Panc1 (cell line): ENCODE measurements around the gene CST1. TPM values are rescaled to one million over a fixed set of nuclear protein-coding genes. Genes with fewer than 3 reads are reported as not detected.

Experiments used
- ATAC-seq: fragments of 200-7000 bp; cut with Tn5 transposase; 2 replicates; pipeline ENCODE4 v1.9.1; 2020; ENCODE audit warnings: mild to moderate bottlenecking, moderate library complexity
- BruUV-seq: library from RNA; stranded (reverse); fragments of 400-500 nt; replicated peaks from 2 replicates; lab custom pipeline; 2021; lab: Mats Ljungman, UMichigan
- CTCF ChIA-PET: fragments of 300-600 bp; sonication (Branson Sonifier 250); formaldehyde crosslinking; loops from one replicate; lab custom pipeline; 2022; ENCODE audit warnings: antibody characterized with exemption; lab: Charles Lee
- POLR2A ChIA-PET: fragments of 300-600 bp; sonication (Branson Sonifier 250); formaldehyde crosslinking; loops from one replicate; lab custom pipeline; 2022; ENCODE audit warnings: antibody characterized with exemption; lab: Charles Lee
- DNase-seq: peaks from one replicate; pipeline ENCODE4 v3.0.0-alpha.2; 2010; ENCODE audit warnings: low read depth, low spot score
- H3K27ac ChIP-seq: 2 replicates; pipeline ENCODE4 v1.5.1; 2011; ENCODE audit warnings: mild to moderate bottlenecking, low read length, inconsistent platforms
- H3K27me3 ChIP-seq: fragments of 200-500 bp; sonication (Bioruptor generic); 2 replicates; pipeline ENCODE4 v1.6.0; 2014; ENCODE audit warnings: low read length, inconsistent platforms; ENCODE audit not compliant: control insufficient read depth, insufficient read depth
- H3K36me3 ChIP-seq: fragments of 200-500 bp; sonication (Bioruptor generic); 2 replicates; pipeline ENCODE4 v1.5.1; 2014; ENCODE audit warnings: inconsistent platforms, mild to moderate bottlenecking, low read length, moderate library complexity; ENCODE audit not compliant: control insufficient read depth, insufficient read depth
- H3K4me1 ChIP-seq: 2 replicates; pipeline ENCODE4 v1.5.1; 2011; ENCODE audit warnings: inconsistent platforms, mild to moderate bottlenecking, low read length, moderate library complexity; ENCODE audit not compliant: control insufficient read depth, insufficient read depth
- H3K4me3 ChIP-seq, 2 experiments: 2 replicates each; pipeline ENCODE4 v1.5.1; 2011 to 2012; ENCODE audit warnings: low read depth in 2 of 2, low read length in 2 of 2, mild to moderate bottlenecking in 2 of 2, inconsistent platforms in 1 of 2, moderate library complexity in 1 of 2
- H3K9me3 ChIP-seq: fragments of 200-500 bp; sonication (Bioruptor generic); 2 replicates; pipeline ENCODE4 v1.5.1; 2014; ENCODE audit warnings: low read depth, mild to moderate bottlenecking, inconsistent platforms, low read length, moderate library complexity; ENCODE audit not compliant: control insufficient read depth, insufficient read depth
- POLR2AphosphoS5 ChIP-seq: IDR thresholded peaks from 2 replicates; pipeline ENCODE4 v1.6.1; 2012; ENCODE audit warnings: mild to moderate bottlenecking, low read depth, low read length, moderate library complexity
- SIN3A ChIP-seq: IDR thresholded peaks from 2 replicates; pipeline ENCODE4 v1.6.1; 2012; ENCODE audit warnings: low read depth, mild to moderate bottlenecking, low read length, moderate library complexity, borderline replicate concordance; ENCODE audit not compliant: insufficient read depth
- TCF7L2 ChIP-seq: IDR thresholded peaks from 2 replicates; pipeline ENCODE4 v1.6.1; 2011; ENCODE audit warnings: mild to moderate bottlenecking, low read depth, low read length, inconsistent platforms
- in situ Hi-C: cut with HindIII; loops from 2 replicates; pipeline ENCODE4 v1.10.0; 2016; ENCODE audit warnings: low sequenced_read_pairs, low pct_unique_long_range_greater_than_20kb
- intact Hi-C: fragments of 100-400 bp; cut with micrococcal nuclease; formaldehyde crosslinking; loops from one replicate; pipeline ENCODE4 v1.10.0; 2022; ENCODE audit not compliant: unreplicated experiment
- total RNA-seq: library from RNA; stranded (reverse); gene quantifications from one replicate; pipeline ENCODE4 v1.2.1, GENCODE V29; 2021; ENCODE audit not compliant: unreplicated experiment
- TF ChIP-seq, protein P1 (sequence below): fragments of 450-650 bp; IDR thresholded peaks from 2 replicates; pipeline ENCODE4 v1.5.1; 2017; ENCODE audit warnings: mild to moderate bottlenecking
- TF ChIP-seq, protein P2 (sequence below), 2 experiments: IDR thresholded peaks; 2 replicates each; pipeline ENCODE4 v1.6.1; 2011 to 2012; ENCODE audit warnings: low read depth in 2 of 2, control low read depth in 1 of 2, low read length in 1 of 2, mild to moderate bottlenecking in 1 of 2, moderate library complexity in 1 of 2; ENCODE audit not compliant: insufficient read depth in 1 of 2

The CST1 gene
- total RNA-seq, 1 experiment from 2014 or later: not detected

DNA sequence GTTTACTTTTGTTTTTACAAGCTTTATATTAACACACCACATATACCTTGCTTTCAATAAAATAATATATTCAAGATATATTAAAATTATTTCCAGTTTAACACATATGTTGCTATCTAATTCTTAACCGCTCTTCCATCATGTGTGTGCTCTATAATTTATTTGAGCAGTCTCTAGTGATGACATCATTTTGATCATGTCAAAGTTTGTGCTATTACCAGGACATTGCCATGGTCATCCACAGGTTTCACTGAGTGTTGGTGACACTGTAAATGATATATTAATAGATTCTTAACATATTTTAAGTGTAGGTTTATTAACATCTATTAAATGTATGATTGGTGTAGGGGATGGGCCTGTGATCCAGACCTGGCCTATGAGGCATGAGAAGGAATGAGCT is 44.8 kb downstream of the CST1 start:
- ChIA-PET POLR2A (no interaction called here), CTCF (no interaction called here)
- Histone ChIP-seq H3K4me3 (no peak overlapping the region), H3K36me3 (no peaks in the 10 kb centered on the region), H3K27me3 (no peaks in the 10 kb centered on the region), H3K4me1 (no peaks in the 10 kb centered on the region), H3K27ac (no peak overlapping the region), H3K9me3 (no peaks in the 10 kb centered on the region)
- intact Hi-C loops (no loop called here), in situ Hi-C loops (no loop called here)
- ATAC-seq (no peak), DNase-seq (no peak)
- TF ChIP-seq POLR2AphosphoS5 (no peak), SIN3A (no peak), TCF7L2 (no peak)
- TF ChIP-seq, protein P1, sequence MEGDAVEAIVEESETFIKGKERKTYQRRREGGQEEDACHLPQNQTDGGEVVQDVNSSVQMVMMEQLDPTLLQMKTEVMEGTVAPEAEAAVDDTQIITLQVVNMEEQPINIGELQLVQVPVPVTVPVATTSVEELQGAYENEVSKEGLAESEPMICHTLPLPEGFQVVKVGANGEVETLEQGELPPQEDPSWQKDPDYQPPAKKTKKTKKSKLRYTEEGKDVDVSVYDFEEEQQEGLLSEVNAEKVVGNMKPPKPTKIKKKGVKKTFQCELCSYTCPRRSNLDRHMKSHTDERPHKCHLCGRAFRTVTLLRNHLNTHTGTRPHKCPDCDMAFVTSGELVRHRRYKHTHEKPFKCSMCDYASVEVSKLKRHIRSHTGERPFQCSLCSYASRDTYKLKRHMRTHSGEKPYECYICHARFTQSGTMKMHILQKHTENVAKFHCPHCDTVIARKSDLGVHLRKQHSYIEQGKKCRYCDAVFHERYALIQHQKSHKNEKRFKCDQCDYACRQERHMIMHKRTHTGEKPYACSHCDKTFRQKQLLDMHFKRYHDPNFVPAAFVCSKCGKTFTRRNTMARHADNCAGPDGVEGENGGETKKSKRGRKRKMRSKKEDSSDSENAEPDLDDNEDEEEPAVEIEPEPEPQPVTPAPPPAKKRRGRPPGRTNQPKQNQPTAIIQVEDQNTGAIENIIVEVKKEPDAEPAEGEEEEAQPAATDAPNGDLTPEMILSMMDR: no peak
- TF ChIP-seq, protein P2, sequence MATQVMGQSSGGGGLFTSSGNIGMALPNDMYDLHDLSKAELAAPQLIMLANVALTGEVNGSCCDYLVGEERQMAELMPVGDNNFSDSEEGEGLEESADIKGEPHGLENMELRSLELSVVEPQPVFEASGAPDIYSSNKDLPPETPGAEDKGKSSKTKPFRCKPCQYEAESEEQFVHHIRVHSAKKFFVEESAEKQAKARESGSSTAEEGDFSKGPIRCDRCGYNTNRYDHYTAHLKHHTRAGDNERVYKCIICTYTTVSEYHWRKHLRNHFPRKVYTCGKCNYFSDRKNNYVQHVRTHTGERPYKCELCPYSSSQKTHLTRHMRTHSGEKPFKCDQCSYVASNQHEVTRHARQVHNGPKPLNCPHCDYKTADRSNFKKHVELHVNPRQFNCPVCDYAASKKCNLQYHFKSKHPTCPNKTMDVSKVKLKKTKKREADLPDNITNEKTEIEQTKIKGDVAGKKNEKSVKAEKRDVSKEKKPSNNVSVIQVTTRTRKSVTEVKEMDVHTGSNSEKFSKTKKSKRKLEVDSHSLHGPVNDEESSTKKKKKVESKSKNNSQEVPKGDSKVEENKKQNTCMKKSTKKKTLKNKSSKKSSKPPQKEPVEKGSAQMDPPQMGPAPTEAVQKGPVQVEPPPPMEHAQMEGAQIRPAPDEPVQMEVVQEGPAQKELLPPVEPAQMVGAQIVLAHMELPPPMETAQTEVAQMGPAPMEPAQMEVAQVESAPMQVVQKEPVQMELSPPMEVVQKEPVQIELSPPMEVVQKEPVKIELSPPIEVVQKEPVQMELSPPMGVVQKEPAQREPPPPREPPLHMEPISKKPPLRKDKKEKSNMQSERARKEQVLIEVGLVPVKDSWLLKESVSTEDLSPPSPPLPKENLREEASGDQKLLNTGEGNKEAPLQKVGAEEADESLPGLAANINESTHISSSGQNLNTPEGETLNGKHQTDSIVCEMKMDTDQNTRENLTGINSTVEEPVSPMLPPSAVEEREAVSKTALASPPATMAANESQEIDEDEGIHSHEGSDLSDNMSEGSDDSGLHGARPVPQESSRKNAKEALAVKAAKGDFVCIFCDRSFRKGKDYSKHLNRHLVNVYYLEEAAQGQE (IDR thresholded peaks at IDR 0.05; ENCODE audit: insufficient read depth in 1 of 2, low read depth in 2 of 2, low read length in 1 of 2): no peak
- no TSS peak for BruUV-seq

DNA sequence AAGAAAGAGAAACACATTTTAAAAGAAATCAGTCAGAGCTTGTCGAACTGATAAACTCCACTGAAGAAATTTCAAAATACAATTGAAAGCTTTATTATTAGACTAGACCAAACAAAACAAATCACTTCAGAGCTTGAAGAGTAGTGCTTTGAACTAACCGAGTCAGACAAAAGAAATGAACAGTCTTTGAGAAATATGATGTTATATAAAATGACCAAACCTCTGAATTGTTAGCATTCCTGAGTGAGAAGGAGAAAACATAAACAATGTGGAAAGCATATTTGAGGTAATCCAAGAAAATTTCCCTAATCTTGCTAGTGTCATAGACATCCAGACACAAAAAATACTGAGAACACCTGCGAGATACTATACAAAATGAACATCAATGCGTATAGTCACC is 48.7 kb downstream of the CST1 start:
- no peaks in the 10 kb centered on the region for H3K36me3 ChIP-seq
- no peaks in the 10 kb centered on the region for H3K27me3 ChIP-seq
- no peak overlapping the region for H3K4me3 ChIP-seq
- DNase-seq: no peak
- H3K9me3 ChIP-seq: no peaks in the 10 kb centered on the region
- BruUV-seq: no TSS peak
- ATAC-seq: no peak
- ChIA-PET POLR2A (no interaction called here), CTCF (no interaction called here)
- no peak for TF ChIP-seq TCF7L2
- TF ChIP-seq, protein P2 (IDR thresholded peaks at IDR 0.05; ENCODE audit: insufficient read depth in 1 of 2, low read depth in 2 of 2, low read length in 1 of 2): no peak
- TF ChIP-seq, protein P1: no peak
- no peak for TF ChIP-seq POLR2AphosphoS5
- no peak for TF ChIP-seq SIN3A
- intact Hi-C loops (no loop called here), in situ Hi-C loops (no loop called here)
- H3K27ac ChIP-seq: no peak overlapping the region
- H3K4me1 ChIP-seq: no peaks in the 10 kb centered on the region
